A673 (cell line): ENCODE results near the gene ACOXL. TPM values are rescaled to one million over a fixed set of nuclear protein-coding genes. Genes with fewer than 3 reads are reported as not detected.

Experiments used
- BruUV-seq: library from RNA; stranded (reverse); fragments of 400-500 nt; replicated peaks from 2 replicates; lab custom pipeline; 2021; lab: Mats Ljungman, UMichigan
- CTCF ChIA-PET: fragments of 300-600 bp; sonication (Branson Sonifier 250); formaldehyde crosslinking; loops from one replicate; lab custom pipeline; 2022; ENCODE audit warnings: antibody characterized with exemption; lab: Charles Lee
- POLR2A ChIA-PET: fragments of 300-600 bp; sonication (Branson Sonifier 250); formaldehyde crosslinking; loops from one replicate; lab custom pipeline; 2022; ENCODE audit warnings: antibody characterized with exemption; ENCODE audit not compliant: low non-redundant PET; lab: Charles Lee
- DNase-seq: peaks from one replicate; pipeline ENCODE4 v3.0.0-alpha.2; 2015; ENCODE audit warnings: low spot score
- H3K27ac ChIP-seq: fragments of 200-600 bp; sonication (generic); 2 replicates; pipeline ENCODE4 v1.5.1; 2016; ENCODE audit warnings: mixed run types, low read depth, mild to moderate bottlenecking, mixed read lengths, antibody characterized with exemption, low read length; ENCODE audit not compliant: poor library complexity, severe bottlenecking
- H3K27me3 ChIP-seq: fragments of 200-600 bp; sonication (generic); replicated peaks from 2 replicates; pipeline ENCODE4 v1.6.1; 2017; ENCODE audit warnings: mixed run types, low read depth, mild to moderate bottlenecking, mixed read lengths, antibody characterized with exemption, low read length; ENCODE audit not compliant: insufficient read depth, poor library complexity
- H3K36me3 ChIP-seq: fragments of 200-600 bp; sonication (generic); 2 replicates; pipeline ENCODE4 v1.6.1; 2016; ENCODE audit warnings: mixed run types, mild to moderate bottlenecking, mixed read lengths, antibody characterized with exemption, low read length; ENCODE audit not compliant: insufficient read depth, poor library complexity, severe bottlenecking
- H3K4me1 ChIP-seq: fragments of 200-600 bp; sonication (generic); 2 replicates; pipeline ENCODE4 v1.6.1; 2017; ENCODE audit warnings: mixed run types, mild to moderate bottlenecking, mixed read lengths, antibody characterized with exemption, low read length; ENCODE audit not compliant: insufficient read depth, poor library complexity, severe bottlenecking
- H3K4me3 ChIP-seq: fragments of 200-600 bp; sonication (generic); 2 replicates; pipeline ENCODE4 v1.5.1; 2016; ENCODE audit warnings: low read depth, mixed run types, mild to moderate bottlenecking, mixed read lengths, low read length; ENCODE audit not compliant: poor library complexity, severe bottlenecking
- H3K9me3 ChIP-seq: fragments of 200-600 bp; sonication (generic); 2 replicates; pipeline ENCODE4 v1.6.1; 2016; ENCODE audit warnings: mixed run types, low read depth, mild to moderate bottlenecking, mixed read lengths, antibody characterized with exemption, low read length; ENCODE audit not compliant: poor library complexity, severe bottlenecking
- CTCF ChIP-seq: fragments of 300-800, 200-600 bp; sonication (generic); conservative IDR thresholded peaks from 2 replicates; pipeline ENCODE4 v1.5.1; 2017; ENCODE audit warnings: low read depth, mild to moderate bottlenecking, antibody characterized with exemption, low read length, moderate library complexity, mixed read lengths
- EZH2 ChIP-seq: fragments of 200-600 bp; sonication (generic); IDR thresholded peaks from 2 replicates; pipeline ENCODE4 v1.6.1; 2017; ENCODE audit warnings: borderline replicate concordance, low read depth, mild to moderate bottlenecking, mixed read lengths, antibody characterized with exemption, low read length; ENCODE audit not compliant: poor library complexity, severe bottlenecking
- intact Hi-C: fragments of 100-400 bp; cut with micrococcal nuclease; formaldehyde crosslinking; loops from one replicate; pipeline ENCODE4 v1.10.0; 2022; ENCODE audit not compliant: unreplicated experiment
- total RNA-seq: library from RNA; stranded (reverse); gene quantifications from 2 replicates; pipeline ENCODE4 v1.2.3, GENCODE V29; 2021

Gene ACOXL
- total RNA-seq, 1 experiment from 2014 or later, result not detected

- BruUV-seq, result no TSS peak
- no peak for DNase-seq
- CTCF ChIA-PET, result no interaction called here
- TF ChIP-seq CTCF, result no peak
- TF ChIP-seq EZH2, result no peak
- Histone ChIP-seq H3K36me3 (no peaks in the 10 kb centered on the region), H3K27ac (no peak overlapping the region), H3K27me3 (no peaks in the 10 kb centered on the region), H3K9me3 (no peaks in the 10 kb centered on the region), H3K4me1 (no peaks in the 10 kb centered on the region), H3K4me3 (no peak overlapping the region)
- intact Hi-C loops, result no loop called here
- POLR2A ChIA-PET, result no interaction called here
Observed at GRCh38 chr2:110977403-110977802, 245.0 kb downstream of the ACOXL start.

- BruUV-seq, result no TSS peak
- TF ChIP-seq CTCF (no peak), EZH2 (no peak)
- DNase-seq, result no peak
- Histone ChIP-seq H3K4me3 (no peak overlapping the region), H3K4me1 (no peaks in the 10 kb centered on the region), H3K9me3 (no peaks in the 10 kb centered on the region), H3K36me3 (no peaks in the 10 kb centered on the region), H3K27me3 (no peaks in the 10 kb centered on the region), H3K27ac (no peak overlapping the region)
- intact Hi-C loops, result no loop called here
- ChIA-PET CTCF (no interaction called here), POLR2A (no interaction called here)
Observed at GRCh38 chr2:110978148-110978547, 245.8 kb downstream of the ACOXL start.

- intact Hi-C loops, result no loop called here
- CTCF ChIA-PET, result no interaction called here
- POLR2A ChIA-PET, result no interaction called here
- H3K27me3 ChIP-seq, result no peaks in the 10 kb centered on the region
- no peaks in the 10 kb centered on the region for H3K9me3 ChIP-seq
- no peak for TF ChIP-seq EZH2
- no peak for TF ChIP-seq CTCF
- H3K27ac ChIP-seq, result no peak overlapping the region
- no TSS peak for BruUV-seq
- DNase-seq, result no peak
- H3K36me3 ChIP-seq, result no peaks in the 10 kb centered on the region
- no peak overlapping the region for H3K4me3 ChIP-seq
- no peaks in the 10 kb centered on the region for H3K4me1 ChIP-seq
Observed at GRCh38 chr2:110978756-110979470, 246.5 kb downstream of the ACOXL start.
